ENCODE results near the gene APBB1IP. TPM values are rescaled to one million over a fixed set of nuclear protein-coding genes. Genes with fewer than 3 reads are reported as not detected.

Gene APBB1IP
- total RNA-seq, 2 experiments from 2014 or later = 44.5 to 45.6 TPM

- H3K36me3 Mint-ChIP-seq (ENCODE audit: low read depth) = peaks cover 97% of the 10 kb centered on the region
- H3K4me1 Mint-ChIP-seq (ENCODE audit: low read depth) = peaks cover 8% of the 10 kb centered on the region
- Histone ChIP-seq H3K27me3 (ENCODE audit: control insufficient read depth in 1 of 2, insufficient read depth in 2 of 2, low read length in 2 of 2) (no peaks in the 10 kb centered on the region), H3K36me3 (ENCODE audit: insufficient read depth, low read length) (peaks cover 75% of the 10 kb centered on the region), H3K4me1 (ENCODE audit: insufficient read depth, low read length) (peaks cover 12% of the 10 kb centered on the region), H3K27ac (ENCODE audit: low read depth in 1 of 2, low read length in 2 of 2) (no peak overlapping the region), H3K4me3 (ENCODE audit: low read length) (no peak overlapping the region), H3K9me3 (ENCODE audit: control insufficient read depth in 1 of 2, insufficient read depth in 1 of 2, low read length in 2 of 2) (peaks cover 0 to 15% of the 10 kb centered on the region in 2 experiments)
- TF ChIP-seq CTCF (IDR thresholded peaks at IDR 0.05) = no peak
- no peak for ATAC-seq (ENCODE audit: poor library complexity)
- peak overlapping the region; percentile 87 for H3K27ac Mint-ChIP-seq
- DNase-seq = no peak
- no peaks in the 10 kb centered on the region for H3K27me3 Mint-ChIP-seq
- ChIA-PET POLR2A (no interaction called here), CTCF (no interaction called here)
- intact Hi-C loops (cut with DNase I, micrococcal nuclease) = loop anchor here in 1 of 2 experiments (5.0 kb wide), 1 partner anchor 98 kb away; no protein-coding TSS in a partner anchor
- no peak overlapping the region for H3K4me3 Mint-ChIP-seq
- peaks cover 9% of the 10 kb centered on the region for H3K9me3 Mint-ChIP-seq
Measured at GRCh38 chr10:26544932-26545331, 106.8 kb downstream of the APBB1IP start.

DNA sequence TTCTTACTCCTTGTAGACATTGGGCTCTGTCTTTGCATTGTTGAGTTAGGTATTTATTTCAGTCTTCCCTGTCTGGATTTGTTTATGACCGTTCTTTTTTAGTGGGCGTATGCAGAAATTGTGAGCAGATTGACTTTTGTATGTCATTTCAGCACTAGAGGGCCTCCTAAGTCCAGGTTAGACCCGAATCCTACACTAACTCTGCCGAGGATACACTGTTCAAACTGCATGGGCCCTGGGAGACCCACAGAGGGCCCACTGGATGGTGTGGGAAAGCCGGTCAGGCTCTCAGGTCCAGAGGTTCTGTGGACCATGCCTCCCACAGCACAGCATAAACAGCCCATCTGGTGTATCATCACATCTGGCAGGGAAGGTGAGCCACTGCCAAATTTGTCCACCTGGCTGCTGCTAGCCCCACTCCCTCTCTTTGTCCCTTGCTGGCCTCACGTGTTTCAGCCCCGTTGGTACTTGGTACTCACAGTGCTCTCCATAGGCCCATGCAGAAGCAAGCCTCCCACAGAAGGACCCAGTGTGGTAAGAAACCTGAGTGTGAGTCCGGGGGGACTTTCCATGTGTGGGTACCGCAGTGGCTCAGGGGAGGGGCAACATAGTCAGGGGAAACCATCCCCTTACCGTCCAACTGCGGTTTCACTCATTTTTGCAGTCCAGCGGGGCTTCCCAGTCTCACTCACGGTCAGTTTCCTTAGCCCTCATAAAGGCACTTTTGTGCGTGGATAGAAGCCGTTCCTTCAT, 112.8 kb downstream of the APBB1IP start:
- intact Hi-C loops (cut with DNase I, micrococcal nuclease) = no loop called here
- DNase-seq (no peak), ATAC-seq (ENCODE audit: poor library complexity) (no peak)
- Mint-ChIP-seq H3K36me3 (ENCODE audit: low read depth) (peaks cover 98% of the 10 kb centered on the region), H3K27ac (peak overlapping the region; percentile 34), H3K9me3 (peaks cover 15% of the 10 kb centered on the region), H3K4me3 (no peak overlapping the region), H3K27me3 (no peaks in the 10 kb centered on the region), H3K4me1 (ENCODE audit: low read depth) (peaks cover 17% of the 10 kb centered on the region)
- peaks cover 67% of the 10 kb centered on the region for H3K36me3 ChIP-seq (ENCODE audit: insufficient read depth, low read length)
- ChIA-PET POLR2A (interaction anchor here (0.7 kb wide), 1 partner anchor 132 kb away, joined by 3 read pairs; no protein-coding TSS in a partner anchor), CTCF (no interaction called here)
- H3K4me1 ChIP-seq (ENCODE audit: insufficient read depth, low read length) = no peaks in the 10 kb centered on the region
- TF ChIP-seq CTCF (IDR thresholded peaks at IDR 0.05) = no peak
- no peak overlapping the region for H3K4me3 ChIP-seq (ENCODE audit: low read length)
- peaks cover 4 to 23% of the 10 kb centered on the region in 2 experiments for H3K9me3 ChIP-seq (ENCODE audit: control insufficient read depth in 1 of 2, insufficient read depth in 1 of 2, low read length in 2 of 2)
- no peaks in the 10 kb centered on the region for H3K27me3 ChIP-seq (ENCODE audit: control insufficient read depth in 1 of 2, insufficient read depth in 2 of 2, low read length in 2 of 2)
- no peak overlapping the region for H3K27ac ChIP-seq (ENCODE audit: low read depth in 1 of 2, low read length in 2 of 2)

DNA sequence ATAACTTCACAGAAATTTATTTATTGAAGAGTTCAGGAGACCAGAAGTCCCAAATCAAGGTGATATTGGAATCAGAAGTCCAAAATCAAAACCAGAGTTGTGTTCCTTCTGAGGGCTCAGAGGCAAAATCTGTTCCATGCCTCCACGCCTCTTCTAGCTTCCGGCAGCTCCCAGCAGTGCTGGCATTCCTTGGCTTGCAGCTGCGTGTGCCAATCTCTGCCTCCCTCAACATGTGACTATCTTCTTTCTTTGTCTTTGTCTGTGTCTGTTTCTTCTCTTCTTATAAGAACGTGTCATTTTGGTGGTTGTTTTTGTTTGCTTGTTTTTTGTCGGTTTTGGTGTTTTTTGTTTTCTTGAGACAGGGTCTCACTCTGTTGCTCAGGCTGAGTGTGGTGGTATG, 116.1 kb downstream of the APBB1IP start:
- H3K27me3 ChIP-seq (ENCODE audit: control insufficient read depth in 1 of 2, insufficient read depth in 2 of 2, low read length in 2 of 2) = no peaks in the 10 kb centered on the region
- intact Hi-C loops (cut with DNase I, micrococcal nuclease) = no loop called here
- POLR2A ChIA-PET = no interaction called here
- H3K4me3 Mint-ChIP-seq = no peak overlapping the region
- DNase-seq (no peak), ATAC-seq (ENCODE audit: poor library complexity) (no peak)
- H3K9me3 Mint-ChIP-seq = peaks cover 9% of the 10 kb centered on the region
- H3K4me1 ChIP-seq (ENCODE audit: insufficient read depth, low read length) = no peaks in the 10 kb centered on the region
- no peak for TF ChIP-seq CTCF (IDR thresholded peaks at IDR 0.05)
- H3K27me3 Mint-ChIP-seq = no peaks in the 10 kb centered on the region
- H3K4me1 Mint-ChIP-seq (ENCODE audit: low read depth) = peaks cover 31% of the 10 kb centered on the region
- peak overlapping the region; percentile 80 for H3K27ac Mint-ChIP-seq
- CTCF ChIA-PET = no interaction called here
- no peak overlapping the region for H3K4me3 ChIP-seq (ENCODE audit: low read length)
- no peak overlapping the region for H3K27ac ChIP-seq (ENCODE audit: low read depth in 1 of 2, low read length in 2 of 2)
- H3K36me3 Mint-ChIP-seq (ENCODE audit: low read depth) = peaks cover 94% of the 10 kb centered on the region
- peaks cover 71% of the 10 kb centered on the region for H3K36me3 ChIP-seq (ENCODE audit: insufficient read depth, low read length)
- peaks cover 4 to 14% of the 10 kb centered on the region in 2 experiments for H3K9me3 ChIP-seq (ENCODE audit: control insufficient read depth in 1 of 2, insufficient read depth in 1 of 2, low read length in 2 of 2)

Data from CD4-positive, alpha-beta T cell (primary cell).